Keratinocyte (primary cell): ENCODE data around the gene ZNF664. TPM values are rescaled to one million over a fixed set of nuclear protein-coding genes. Genes with fewer than 3 reads are reported as not detected.

Source experiments
- DNase-seq: peaks from one replicate; pipeline ENCODE4 v3.0.0-alpha.2; 2011; ENCODE audit warnings: low read depth, missing footprints, low spot score
- FAIRE-seq: peaks from 2 replicates; lab custom pipeline; 2011; peaks lifted over from hg19 to GRCh38; lab: Jason Lieb, UNC
- H2AFZ ChIP-seq: 2 replicates; pipeline ENCODE4 v1.6.0; 2012; ENCODE audit warnings: low read length, control low read depth, inconsistent platforms; ENCODE audit not compliant: control insufficient read depth
- H3K27ac ChIP-seq: 2 replicates; pipeline ENCODE4 v1.5.1; 2011; ENCODE audit warnings: low read length; ENCODE audit not compliant: control insufficient read depth, insufficient read depth
- H3K27me3 ChIP-seq: 3 replicates; pipeline ENCODE4 v1.6.0; 2011; ENCODE audit warnings: low read length; ENCODE audit not compliant: control insufficient read depth, insufficient read depth; ENCODE audit errors: extremely low read depth
- H3K36me3 ChIP-seq, 2 experiments: 2 replicates in 1 of 2; 3 replicates in 1 of 2; pipeline ENCODE4 v1.5.1; 2011; ENCODE audit warnings: low read length in 2 of 2, mild to moderate bottlenecking in 1 of 2; ENCODE audit not compliant: control insufficient read depth in 2 of 2, insufficient read depth in 2 of 2; ENCODE audit errors: extremely low read depth in 1 of 2
- H3K4me1 ChIP-seq: 3 replicates; pipeline ENCODE4 v1.5.1; 2011; ENCODE audit warnings: low read length; ENCODE audit not compliant: control insufficient read depth, insufficient read depth; ENCODE audit errors: extremely low read depth
- H3K4me2 ChIP-seq: 3 replicates; pipeline ENCODE4 v1.6.0; 2011; ENCODE audit warnings: low read depth, low read length; ENCODE audit not compliant: control insufficient read depth, insufficient read depth; ENCODE audit errors: extremely low read depth
- H3K4me3 ChIP-seq, 3 experiments: fragments of 200-600 bp in 1 of 3; sonication (generic) in 1 of 3; 2 replicates in 2 of 3; 3 replicates in 1 of 3; pipeline ENCODE4 v1.5.1; 2011 to 2016; ENCODE audit warnings: low read length in 3 of 3, mild to moderate bottlenecking in 3 of 3, control low read depth in 2 of 3, inconsistent platforms in 1 of 3, low read depth in 1 of 3, mixed read lengths in 1 of 3, mixed run types in 1 of 3, moderate library complexity in 1 of 3; ENCODE audit not compliant: control insufficient read depth in 2 of 3, insufficient read depth in 2 of 3; ENCODE audit errors: extremely low read depth in 1 of 3
- H3K79me2 ChIP-seq: 2 replicates; pipeline ENCODE4 v1.6.0; 2012; ENCODE audit warnings: low read length; ENCODE audit not compliant: control insufficient read depth, insufficient read depth
- H3K9ac ChIP-seq: 3 replicates; pipeline ENCODE4 v1.6.0; 2011; ENCODE audit warnings: low read length; ENCODE audit not compliant: control insufficient read depth, insufficient read depth; ENCODE audit errors: extremely low read depth
- H3K9me1 ChIP-seq: 3 replicates; pipeline ENCODE4 v1.6.0; 2011; ENCODE audit warnings: low read length; ENCODE audit not compliant: control insufficient read depth, insufficient read depth; ENCODE audit errors: extremely low read depth
- H3K9me3 ChIP-seq: 2 replicates; pipeline ENCODE4 v1.5.1; 2012; ENCODE audit warnings: low read depth, low read length; ENCODE audit not compliant: control insufficient read depth
- H4K20me1 ChIP-seq: 3 replicates; pipeline ENCODE4 v1.6.0; 2011; ENCODE audit warnings: low read length; ENCODE audit not compliant: control insufficient read depth, insufficient read depth; ENCODE audit errors: extremely low read depth
- CTCF ChIP-seq, 3 experiments: IDR thresholded peaks in 1 of 3; conservative IDR thresholded peaks in 1 of 3; optimal IDR thresholded peaks in 1 of 3; 2 replicates in 2 of 3; 3 replicates in 1 of 3; pipeline versions ENCODE3 to v1.5.1; 2011; ENCODE audit warnings: low read length in 3 of 3, mild to moderate bottlenecking in 3 of 3, moderate library complexity in 2 of 3, control low read depth in 1 of 3, inconsistent platforms in 1 of 3; ENCODE audit not compliant: insufficient read depth in 2 of 3; ENCODE audit errors: extremely low read depth in 1 of 3
- EZH2 ChIP-seq: IDR thresholded peaks from one replicate; pipeline ENCODE4 v1.6.1; 2012; ENCODE audit warnings: inconsistent platforms, mild to moderate bottlenecking, low read length, moderate library complexity
- dilution Hi-C: fragments of 300-500 bp; cut with MboI; formaldehyde crosslinking; loops from one replicate; pipeline ENCODE4 v1.7.0; 2020; ENCODE audit warnings: low sequenced_read_pairs; ENCODE audit not compliant: extremely low pct_ligation_motif_present
- polyA plus RNA-seq, 5 experiments: library from polyadenylated mRNA; depleted of rRNA in 3 of 5; stranded (reverse) in 3 of 5; stranded (forward) in 1 of 5; unstranded in 1 of 5; fragments of >200 nt; gene quantifications; 1 replicate in 1 of 5; 2 replicates in 3 of 5; 3 replicates in 1 of 5; pipeline versions ENCODE4 v1.2.1 to v1.2.3, GENCODE V29; 2011 to 2012; ENCODE audit warnings: missing spikeins in 2 of 5, low read depth in 1 of 5, low replicate concordance in 1 of 5

Gene ZNF664
- polyA plus RNA-seq, 1 donor (not counting 4 experiments of a cell fraction or from before 2014, with no cell fraction given): 48.7 TPM

GRCh38 chr12:123948401-123948795 lies 24.6 kb upstream of the ZNF664 start:
- no peaks in the 10 kb centered on the region for H3K79me2 ChIP-seq
- H3K36me3 ChIP-seq: peaks cover 0 to 5% of the 10 kb centered on the region in 2 experiments
- no peak for FAIRE-seq
- DNase-seq: no peak
- peaks cover 3% of the 10 kb centered on the region for H4K20me1 ChIP-seq
- H2AFZ ChIP-seq: no peak overlapping the region
- no peaks in the 10 kb centered on the region for H3K4me1 ChIP-seq
- H3K9ac ChIP-seq: no peak overlapping the region
- no peak for TF ChIP-seq EZH2
- no peak for TF ChIP-seq CTCF (optimal IDR thresholded peaks at IDR 0.05 in 1 of 3, IDR thresholded peaks at IDR 0.05 in 1 of 3, conservative IDR thresholded peaks at IDR 0.05 in 1 of 3; ENCODE audit: extremely low read depth in 1 of 3, insufficient read depth in 2 of 3, low read length in 3 of 3)
- no peaks in the 10 kb centered on the region for H3K27me3 ChIP-seq
- no peak overlapping the region for H3K4me2 ChIP-seq
- H3K9me1 ChIP-seq: no peaks in the 10 kb centered on the region
- dilution Hi-C loops: no loop called here
- H3K9me3 ChIP-seq: no peaks in the 10 kb centered on the region
- no peak overlapping the region for H3K27ac ChIP-seq
- H3K4me3 ChIP-seq: no peak overlapping the region

- TF ChIP-seq EZH2 (no peak), CTCF (optimal IDR thresholded peaks at IDR 0.05 in 1 of 3, IDR thresholded peaks at IDR 0.05 in 1 of 3, conservative IDR thresholded peaks at IDR 0.05 in 1 of 3; ENCODE audit: extremely low read depth in 1 of 3, insufficient read depth in 2 of 3, low read length in 3 of 3) (no peak)
- FAIRE-seq: no peak
- H3K9me1 ChIP-seq: no peaks in the 10 kb centered on the region
- H3K4me3 ChIP-seq: no peak overlapping the region
- no peaks in the 10 kb centered on the region for H3K27me3 ChIP-seq
- peaks cover 3% of the 10 kb centered on the region for H4K20me1 ChIP-seq
- H2AFZ ChIP-seq: no peak overlapping the region
- no peak overlapping the region for H3K27ac ChIP-seq
- dilution Hi-C loops: no loop called here
- no peaks in the 10 kb centered on the region for H3K79me2 ChIP-seq
- H3K9ac ChIP-seq: no peak overlapping the region
- H3K4me2 ChIP-seq: no peak overlapping the region
- H3K4me1 ChIP-seq: no peaks in the 10 kb centered on the region
- no peaks in the 10 kb centered on the region for H3K9me3 ChIP-seq
- peaks cover 0 to 5% of the 10 kb centered on the region in 2 experiments for H3K36me3 ChIP-seq
- DNase-seq: no peak
Measured at GRCh38 chr12:123948796-123949769, 23.9 kb upstream of the ZNF664 start.
